Bronchial epithelial cell (primary cell): ENCODE measurements around the gene TBP. TPM values are rescaled to one million over a fixed set of nuclear protein-coding genes. Genes with fewer than 3 reads are reported as not detected.

Experiments
- DNase-seq: peaks from one replicate; pipeline ENCODE4 v3.0.0-alpha.2; 2010; ENCODE audit warnings: low read depth
- FAIRE-seq: peaks from 2 replicates; lab custom pipeline; 2011; peaks lifted over from hg19 to GRCh38; lab: Jason Lieb, UNC
- H3K27me3 ChIP-seq: 2 replicates; pipeline ENCODE4 v1.5.1; 2011; ENCODE audit warnings: low read length; ENCODE audit not compliant: control insufficient read depth, insufficient read depth
- H3K36me3 ChIP-seq: 2 replicates; pipeline ENCODE4 v1.5.1; 2011; ENCODE audit warnings: low read length; ENCODE audit not compliant: control insufficient read depth, insufficient read depth
- H3K4me3 ChIP-seq: 2 replicates; pipeline ENCODE4 v1.5.1; 2011; ENCODE audit warnings: mild to moderate bottlenecking, low read depth, low read length, control low read depth
- total RNA-seq: library from RNA; depleted of rRNA; stranded (reverse); fragments of >200 nt; gene quantifications from 2 replicates; pipeline ENCODE4 v1.2.1, GENCODE V29; 2014
- TF ChIP-seq, protein P1 (sequence below): IDR thresholded peaks from 2 replicates; pipeline ENCODE4 v1.5.1; 2011; ENCODE audit warnings: mild to moderate bottlenecking, moderate library complexity, low read length, control low read depth, inconsistent platforms; ENCODE audit not compliant: insufficient read depth, severe bottlenecking

Gene TBP
- total RNA-seq, 1 donor from 2014 or later, result 7.4 TPM

DNA sequence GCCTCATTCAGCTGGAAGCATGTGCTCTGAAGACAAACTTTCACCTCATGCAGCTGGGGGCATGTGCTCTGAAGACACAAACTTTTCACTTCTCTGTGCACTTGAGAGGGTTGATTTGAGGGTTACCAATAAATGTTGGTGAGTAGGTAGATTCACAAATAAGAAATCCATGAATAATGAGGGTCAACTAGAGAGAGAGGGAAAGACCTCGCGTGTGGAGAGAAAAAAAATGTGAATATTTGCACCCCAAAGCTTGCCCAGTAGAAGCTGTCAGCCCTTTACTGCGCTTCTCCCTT lies 44.5 kb upstream of the TBP start:
- no peak overlapping the region for H3K4me3 ChIP-seq
- no peak for DNase-seq
- no peaks in the 10 kb centered on the region for H3K36me3 ChIP-seq
- no peaks in the 10 kb centered on the region for H3K27me3 ChIP-seq
- no peak for FAIRE-seq
- TF ChIP-seq, protein P1, sequence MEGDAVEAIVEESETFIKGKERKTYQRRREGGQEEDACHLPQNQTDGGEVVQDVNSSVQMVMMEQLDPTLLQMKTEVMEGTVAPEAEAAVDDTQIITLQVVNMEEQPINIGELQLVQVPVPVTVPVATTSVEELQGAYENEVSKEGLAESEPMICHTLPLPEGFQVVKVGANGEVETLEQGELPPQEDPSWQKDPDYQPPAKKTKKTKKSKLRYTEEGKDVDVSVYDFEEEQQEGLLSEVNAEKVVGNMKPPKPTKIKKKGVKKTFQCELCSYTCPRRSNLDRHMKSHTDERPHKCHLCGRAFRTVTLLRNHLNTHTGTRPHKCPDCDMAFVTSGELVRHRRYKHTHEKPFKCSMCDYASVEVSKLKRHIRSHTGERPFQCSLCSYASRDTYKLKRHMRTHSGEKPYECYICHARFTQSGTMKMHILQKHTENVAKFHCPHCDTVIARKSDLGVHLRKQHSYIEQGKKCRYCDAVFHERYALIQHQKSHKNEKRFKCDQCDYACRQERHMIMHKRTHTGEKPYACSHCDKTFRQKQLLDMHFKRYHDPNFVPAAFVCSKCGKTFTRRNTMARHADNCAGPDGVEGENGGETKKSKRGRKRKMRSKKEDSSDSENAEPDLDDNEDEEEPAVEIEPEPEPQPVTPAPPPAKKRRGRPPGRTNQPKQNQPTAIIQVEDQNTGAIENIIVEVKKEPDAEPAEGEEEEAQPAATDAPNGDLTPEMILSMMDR, result no peak

DNA sequence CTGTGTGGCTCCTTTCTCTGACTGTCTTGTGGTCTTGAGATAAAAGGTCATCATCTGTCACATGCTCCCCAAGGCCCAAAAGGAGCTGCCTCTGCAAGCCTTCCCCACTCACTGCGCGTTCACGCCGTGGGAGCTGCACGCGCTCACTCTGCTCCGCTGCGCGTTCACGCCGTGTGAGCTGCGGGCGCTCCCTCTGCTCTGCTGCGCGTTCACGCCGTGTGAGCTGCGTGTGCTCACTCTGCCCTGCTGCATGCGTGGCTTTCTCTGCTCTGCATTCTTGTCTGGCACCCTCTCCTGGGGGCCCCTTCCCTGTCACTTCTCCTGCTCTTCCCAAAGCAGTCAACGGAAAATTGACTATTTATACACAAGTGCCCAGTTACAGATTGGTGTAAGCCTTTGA lies 43.5 kb upstream of the TBP start:
- Histone ChIP-seq H3K27me3 (no peaks in the 10 kb centered on the region), H3K36me3 (no peaks in the 10 kb centered on the region), H3K4me3 (no peak overlapping the region)
- no peak for DNase-seq
- no peak for FAIRE-seq
- TF ChIP-seq, protein P1, result no peak

DNA sequence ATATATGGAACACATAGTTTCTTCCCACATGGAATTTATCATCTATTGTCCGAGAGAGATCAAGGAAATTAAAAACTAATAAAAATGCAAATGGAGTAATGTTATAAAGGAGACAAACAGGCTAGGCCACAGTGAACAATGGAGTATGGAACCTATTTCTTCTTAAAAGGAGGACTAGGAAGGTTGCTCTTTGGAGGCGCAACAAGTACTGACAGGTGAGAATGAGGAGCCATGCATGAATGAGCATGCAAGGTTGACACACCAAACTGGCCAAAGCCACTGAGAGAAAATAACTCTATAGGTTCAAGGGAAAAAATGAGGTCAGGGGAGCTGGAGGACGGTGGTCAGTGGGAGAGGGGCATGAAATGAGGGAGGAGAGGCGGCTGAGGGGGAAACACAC lies 41.9 kb upstream of the TBP start:
- Histone ChIP-seq H3K27me3 (no peaks in the 10 kb centered on the region), H3K4me3 (no peak overlapping the region), H3K36me3 (no peaks in the 10 kb centered on the region)
- DNase-seq (peak; percentile 79), FAIRE-seq (no peak)
- TF ChIP-seq, protein P1, result no peak

DNA sequence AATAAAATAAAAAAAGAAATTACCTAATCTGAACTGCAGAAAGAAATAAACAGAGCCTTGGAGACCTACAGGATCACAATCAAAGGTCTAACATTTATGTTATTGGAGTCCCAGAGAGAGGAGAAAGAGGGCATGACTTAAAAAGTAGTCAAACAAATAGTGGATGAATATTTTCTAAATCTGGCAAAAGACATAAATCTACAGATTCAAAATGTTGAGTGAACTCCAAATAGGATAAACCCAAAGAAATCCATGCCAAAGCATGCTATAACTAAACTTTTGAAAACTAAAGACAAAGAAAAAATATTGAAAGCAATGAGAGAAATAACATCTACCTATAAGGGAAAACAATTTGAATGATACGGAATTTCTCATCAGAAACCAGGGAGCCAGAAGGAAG lies 39.3 kb upstream of the TBP start:
- Histone ChIP-seq H3K36me3 (no peaks in the 10 kb centered on the region), H3K27me3 (no peaks in the 10 kb centered on the region), H3K4me3 (no peak overlapping the region)
- FAIRE-seq (no peak), DNase-seq (no peak)
- TF ChIP-seq, protein P1, result no peak

DNA sequence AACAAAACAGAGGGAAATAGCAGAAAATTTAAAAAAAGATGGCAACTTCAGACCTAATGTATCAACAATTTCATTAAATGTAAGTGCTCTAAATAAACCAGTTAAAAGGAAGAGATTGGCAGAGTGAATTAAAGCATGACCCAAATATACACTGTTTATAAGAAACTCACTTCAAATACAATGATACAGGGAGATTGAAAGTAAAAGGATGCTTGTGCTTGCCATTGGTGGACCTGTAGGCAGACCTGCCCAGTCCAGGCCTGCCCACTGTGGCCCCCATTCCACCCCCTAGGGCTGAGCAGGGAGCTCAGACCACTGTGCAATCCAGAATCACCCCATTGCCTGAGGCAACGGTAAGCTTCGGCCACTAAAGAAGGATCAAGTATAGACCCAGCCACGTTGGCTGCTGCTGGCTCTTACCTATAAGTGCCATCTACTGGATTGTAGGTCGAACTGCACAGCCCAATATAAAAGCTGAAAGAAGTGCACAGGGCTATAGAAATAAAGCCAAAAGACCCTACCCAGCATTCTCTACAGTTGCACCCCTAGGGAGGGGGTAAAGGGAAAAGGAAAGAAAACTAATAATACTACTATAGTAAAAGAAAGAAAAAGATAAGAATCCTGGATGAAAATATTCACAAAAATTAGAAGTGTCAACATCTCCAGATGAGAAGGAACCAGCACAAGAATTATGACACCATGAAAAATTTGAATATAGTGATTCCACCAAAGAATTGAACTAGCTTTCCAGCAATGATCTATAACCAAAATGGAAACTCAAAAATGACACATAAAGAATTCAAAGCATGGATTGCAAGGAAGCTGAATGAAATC lies 37.2 kb upstream of the TBP start:
- TF ChIP-seq, protein P1, result peak; percentile 82
- H3K36me3 ChIP-seq, result no peaks in the 10 kb centered on the region
- no peaks in the 10 kb centered on the region for H3K27me3 ChIP-seq
- no peak for FAIRE-seq
- peak; percentile 68 for DNase-seq
- H3K4me3 ChIP-seq, result no peak overlapping the region
